ENCODE data around the gene ETV4. TPM values are rescaled to one million over a fixed set of nuclear protein-coding genes. Genes with fewer than 3 reads are reported as not detected.

Gene ETV4
- total RNA-seq (2014; rRNA removed; shearing (Covaris generic)): 129 and 149 TPM in 2 replicates

- DNase-seq (ENCODE audit: low spot score): peak; percentile 96
Measured at GRCh38 chr17:43546319-43547188, at the start of gene ETV4. TSS of gene ETV4 (minus strand) at chr17:43546340. CDS start at chr17:43545617, 723 bp downstream.

DNA sequence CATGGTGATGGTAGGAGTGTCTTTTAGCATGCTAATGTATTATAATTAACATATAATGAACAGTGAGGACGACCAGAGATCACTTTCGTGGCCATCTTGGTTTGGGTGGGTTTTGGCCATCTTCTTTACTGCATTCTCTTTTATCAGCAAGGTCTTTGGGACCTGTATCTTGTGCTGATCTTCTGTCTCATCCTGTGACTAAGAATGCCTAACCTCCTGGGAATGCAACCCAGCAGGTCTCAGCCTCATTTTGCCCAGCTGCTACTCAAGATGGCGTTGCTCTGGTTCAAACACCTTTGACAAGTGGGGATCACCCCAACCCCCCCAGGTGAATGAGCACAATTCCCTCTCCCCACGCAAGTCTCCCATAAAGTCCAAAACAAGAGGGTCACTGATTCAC is 49.3 kb upstream of the ETV4 start:
- DNase-seq (ENCODE audit: low spot score): no peak

DNA sequence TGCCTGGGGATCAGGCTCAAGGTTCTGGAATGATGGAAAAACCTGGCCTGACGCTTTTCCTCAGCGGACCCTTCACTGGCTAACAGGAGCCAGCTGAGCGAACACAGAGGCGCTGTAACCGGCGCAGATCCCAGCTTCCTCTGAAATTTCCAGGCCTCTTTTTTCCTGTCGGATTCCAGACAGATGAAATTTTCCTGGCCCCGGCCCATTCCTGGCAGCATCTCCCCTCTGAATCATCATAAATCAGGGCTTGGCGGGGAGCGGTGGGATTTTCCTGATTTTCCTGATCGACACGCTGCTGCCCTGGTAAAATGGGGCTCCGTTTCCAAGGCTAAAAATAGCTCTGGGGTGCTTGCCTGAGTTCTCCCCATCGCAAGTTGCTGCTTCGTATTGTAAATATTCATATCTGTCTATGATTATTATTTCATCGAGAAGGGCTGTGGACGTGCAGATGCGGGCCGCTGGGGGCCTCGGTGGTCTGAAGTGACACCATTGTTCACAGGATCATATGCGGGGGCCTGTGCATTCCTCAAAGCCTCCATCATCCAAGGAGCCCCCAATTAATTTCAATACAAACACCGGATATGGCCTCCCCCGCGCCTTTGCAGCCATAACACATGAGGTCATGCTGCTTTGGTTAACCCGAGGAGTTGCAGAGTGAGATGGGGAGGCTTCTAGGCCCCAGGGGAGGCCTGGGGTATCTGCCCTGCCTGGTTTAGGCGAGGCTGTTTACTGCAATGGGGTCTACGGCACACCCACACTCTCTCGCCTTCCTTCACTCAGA is 45.8 kb upstream of the ETV4 start:
- DNase-seq (ENCODE audit: low spot score): no peak

DNA sequence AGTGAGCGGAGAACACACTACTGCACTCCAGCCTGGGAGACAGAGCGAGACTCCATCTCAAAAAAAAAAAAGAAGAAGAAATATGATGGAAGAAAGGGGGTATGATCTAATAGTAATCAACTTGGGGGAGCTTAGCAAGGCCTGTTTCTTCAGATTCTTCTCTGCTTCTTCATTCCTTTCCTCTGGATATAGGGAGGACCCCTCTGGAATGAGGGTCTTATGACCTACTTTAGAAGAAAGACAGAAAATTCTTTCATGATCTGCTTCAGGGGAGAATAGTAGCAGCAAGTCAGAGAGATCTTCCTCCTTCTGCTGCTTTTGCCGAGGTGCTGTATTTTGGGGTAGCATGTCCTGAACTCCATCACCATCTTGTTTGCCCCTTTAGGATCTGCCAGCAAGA is 44.9 kb upstream of the ETV4 start:
- DNase-seq (ENCODE audit: low spot score): no peak

DNA sequence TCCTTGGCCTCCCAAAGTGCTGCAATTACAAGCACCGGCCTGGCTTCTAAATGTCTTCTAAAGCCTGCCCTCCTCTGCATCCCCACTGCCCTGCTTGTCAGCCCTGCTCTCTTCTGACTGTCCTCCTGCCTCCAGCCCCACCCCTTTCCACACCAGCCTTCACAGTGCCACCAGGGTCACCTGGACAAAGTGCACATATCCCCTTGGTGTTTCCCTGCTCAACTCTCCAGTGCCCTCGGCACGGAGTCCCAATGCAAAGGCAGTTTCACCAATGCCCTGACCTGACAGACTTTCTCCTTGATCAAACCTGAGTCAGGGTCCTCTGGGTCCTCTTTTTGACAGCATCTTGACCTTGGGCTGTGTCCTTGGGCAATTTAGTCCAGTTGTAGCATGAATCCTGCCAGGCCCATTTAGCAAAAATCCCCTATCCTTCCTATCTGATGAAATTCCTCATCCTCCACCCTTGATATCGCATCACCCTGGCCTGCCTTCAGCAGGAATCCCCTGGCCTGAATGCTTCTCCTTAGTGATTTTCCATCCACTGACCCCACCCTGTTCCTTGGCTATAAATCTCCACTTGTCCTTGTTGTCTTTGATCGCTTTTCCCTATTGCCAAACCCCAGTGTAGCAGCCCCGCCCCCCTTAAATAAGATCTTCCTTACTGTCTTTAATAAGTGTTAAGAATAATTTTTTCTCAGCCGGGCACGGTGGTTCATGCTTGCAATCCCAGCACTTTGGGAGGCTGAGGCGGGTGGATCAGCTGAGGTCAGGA is 42.7 kb upstream of the ETV4 start:
- no peak for DNase-seq (ENCODE audit: low spot score)

- no peak for DNase-seq (ENCODE audit: low spot score)
Measured at GRCh38 chr17:43588121-43588520, 42.0 kb upstream of the ETV4 start.

- DNase-seq (ENCODE audit: low spot score): no peak
Measured at GRCh38 chr17:43587647-43588046, 41.5 kb upstream of the ETV4 start.

- no peak for DNase-seq (ENCODE audit: low spot score)
Measured at GRCh38 chr17:43584666-43585102, 38.5 kb upstream of the ETV4 start.

DNA sequence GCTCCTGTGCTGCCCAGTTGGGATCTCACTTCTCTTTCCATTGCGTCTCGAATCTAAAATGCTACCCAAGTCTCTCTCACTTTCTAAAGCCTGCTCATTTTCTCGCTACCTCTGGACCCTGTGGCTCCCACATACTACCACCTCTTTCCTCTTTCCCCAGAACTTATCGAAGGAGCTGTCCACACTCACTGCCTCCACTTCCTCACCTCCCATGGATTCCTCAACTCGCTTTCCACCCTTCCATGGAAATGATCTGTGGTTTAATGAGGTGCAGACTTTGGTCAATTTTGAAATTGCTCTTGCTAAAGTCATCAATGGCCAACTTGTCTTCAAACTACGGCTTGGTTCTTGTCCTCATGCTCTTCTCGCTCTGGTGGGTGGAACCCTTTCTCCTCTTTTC is 37.2 kb upstream of the ETV4 start:
- DNase-seq (ENCODE audit: low spot score): no peak

- DNase-seq (ENCODE audit: low spot score): no peak
Measured at GRCh38 chr17:43581613-43582012, 35.5 kb upstream of the ETV4 start.

DNA sequence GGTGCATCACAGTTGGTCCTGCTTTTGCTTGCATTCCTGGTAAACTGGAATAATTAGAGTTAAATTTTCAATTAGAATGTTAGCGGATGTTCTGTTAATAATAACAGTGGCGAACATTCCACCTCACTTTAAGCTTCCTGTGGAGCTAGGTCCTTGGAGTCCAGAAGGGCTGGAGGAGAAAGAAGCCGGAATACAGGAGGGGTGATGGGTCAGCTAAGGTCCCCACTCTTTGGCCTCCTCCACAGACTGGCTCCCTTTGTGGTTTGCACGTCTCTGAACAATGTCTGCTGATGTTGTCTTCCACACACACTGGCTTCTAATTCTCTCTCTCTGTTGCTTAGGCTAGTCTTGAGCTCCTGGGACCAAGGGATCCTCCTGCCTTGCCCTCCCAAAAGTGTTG is 35.0 kb upstream of the ETV4 start:
- no peak for DNase-seq (ENCODE audit: low spot score)

- no peak for DNase-seq (ENCODE audit: low spot score)
Measured at GRCh38 chr17:43579566-43580140, 33.5 kb upstream of the ETV4 start.

GRCh38 chr17:43578699-43579565 is 32.8 kb upstream of the ETV4 start:
- no peak for DNase-seq (ENCODE audit: low spot score)

- DNase-seq (ENCODE audit: low spot score): no peak
Measured at GRCh38 chr17:43578404-43578698, 32.2 kb upstream of the ETV4 start.

- no peak for DNase-seq (ENCODE audit: low spot score)
Measured at GRCh38 chr17:43577664-43578403, 31.7 kb upstream of the ETV4 start.

DNA sequence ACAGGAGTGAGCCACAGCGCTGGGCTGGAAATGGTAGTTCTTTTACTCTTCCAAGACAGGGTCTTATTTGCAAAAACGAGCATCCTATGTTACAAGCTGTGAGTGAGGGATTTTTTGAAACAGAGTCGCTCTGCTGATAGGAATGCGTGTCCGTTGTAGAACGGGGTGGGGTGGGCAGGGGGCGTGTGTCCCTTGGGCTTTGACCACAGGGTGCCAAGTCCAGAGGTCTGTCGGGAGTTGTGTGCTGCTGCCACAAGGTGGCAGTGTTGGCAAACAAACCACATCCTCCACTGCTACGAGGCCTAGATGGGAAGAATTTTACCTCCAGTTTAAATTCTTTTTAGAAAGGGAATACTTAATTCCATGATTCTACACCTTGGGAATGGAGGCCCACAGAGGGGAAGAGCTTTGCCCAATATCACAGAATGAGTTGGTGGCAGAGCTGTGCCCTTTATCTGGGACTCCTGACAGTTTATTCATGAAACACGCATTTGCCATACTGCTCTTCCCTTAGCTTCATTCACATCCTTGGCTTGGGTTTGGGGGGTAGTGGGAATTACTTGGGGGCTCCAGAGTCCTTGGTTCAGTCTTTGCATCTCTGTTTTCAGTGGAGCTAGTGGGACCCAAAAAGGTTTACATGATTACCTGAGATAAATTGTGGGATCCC is 30.6 kb upstream of the ETV4 start:
- DNase-seq (ENCODE audit: low spot score): peak; percentile 77

DNA sequence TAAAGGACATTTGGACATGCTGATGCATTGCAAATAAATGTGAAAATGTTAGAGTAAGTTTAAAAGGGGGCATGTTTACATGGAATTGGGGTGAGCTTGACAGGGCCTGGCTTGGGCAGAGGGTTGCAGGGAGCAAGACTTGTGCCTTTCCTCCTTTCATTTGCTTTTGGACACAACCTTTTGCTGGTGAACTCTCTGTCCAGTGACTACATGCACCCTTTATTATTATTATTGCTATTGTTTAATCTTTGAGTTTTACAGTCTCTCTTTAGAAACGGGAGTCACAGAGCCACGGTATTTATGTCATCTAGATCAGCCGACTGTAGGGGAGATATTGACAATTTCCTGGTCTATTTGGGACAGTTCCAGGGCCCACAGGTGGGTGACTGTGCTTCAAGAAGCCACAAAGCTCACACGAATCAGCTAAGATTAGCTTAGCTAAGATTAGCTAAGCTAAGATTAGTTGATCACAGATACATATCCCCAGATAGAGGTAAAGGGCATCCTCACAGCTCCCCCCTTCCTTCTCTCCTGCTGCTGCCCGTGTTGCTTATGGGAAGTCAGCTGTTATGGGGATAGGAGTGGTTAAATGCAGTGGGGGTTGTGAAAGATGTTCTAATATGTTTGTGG is 28.9 kb upstream of the ETV4 start:
- no peak for DNase-seq (ENCODE audit: low spot score)

DNA sequence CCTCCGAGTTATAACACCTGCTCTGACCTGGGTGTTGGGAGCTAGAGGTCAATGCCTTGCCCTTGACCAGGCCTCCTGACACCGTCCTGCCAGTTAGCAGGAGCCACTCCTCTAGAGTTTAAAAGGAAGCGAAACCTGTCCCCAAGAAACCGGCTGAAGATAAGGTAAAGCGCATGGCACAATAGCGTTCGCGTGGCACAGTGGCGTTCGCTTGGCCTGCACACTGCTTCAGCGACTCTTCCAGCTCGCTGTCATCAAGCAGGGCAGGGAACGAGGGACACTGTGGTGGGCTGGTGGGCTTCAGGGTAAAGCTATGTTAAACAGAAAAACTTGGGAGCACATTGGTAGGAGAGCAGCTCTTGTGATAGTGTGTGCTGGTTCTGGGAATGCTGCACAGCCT is 28.2 kb upstream of the ETV4 start:
- DNase-seq (ENCODE audit: low spot score): no peak
